HepG2 (cell line): ENCODE measurements around the gene RIMBP2. TPM values are rescaled to one million over a fixed set of nuclear protein-coding genes. Genes with fewer than 3 reads are reported as not detected.

Source experiments
- ATAC-seq: fragments of 200-7000 bp; cut with Tn5 transposase; 3 replicates; pipeline ENCODE4 v1.9.1; 2020; ENCODE audit warnings: mild to moderate bottlenecking, moderate library complexity
- BruUV-seq: library from RNA; stranded (reverse); fragments of 400-500 nt; replicated peaks from 2 replicates; lab custom pipeline; 2021; lab: Mats Ljungman, UMichigan
- CTCF ChIA-PET: fragments of 300-600 bp; formaldehyde crosslinking; extraction: SDS; loops from one replicate; lab custom pipeline; 2021; ENCODE audit warnings: low total read pairs, inconsistent platforms, low intra/inter-chr PET ratio; lab: Yijun Ruan, JAX
- POLR2A ChIA-PET: fragments of 350-600 bp; sonication (Branson Sonifier 250); formaldehyde crosslinking; loops from one replicate; lab custom pipeline; 2020; ENCODE audit warnings: antibody characterized with exemption, inconsistent platforms; lab: Yijun Ruan, JAX
- DNase-seq: peaks from one replicate; pipeline ENCODE4 v3.0.0-alpha.2; 2015; ENCODE audit warnings: low spot score
- FAIRE-seq: peaks from 3 replicates; lab custom pipeline; 2011; peaks lifted over from hg19 to GRCh38; lab: Jason Lieb, UNC
- H2AFZ ChIP-seq: one replicate; pipeline ENCODE4 v1.6.1; 2011; ENCODE audit warnings: low read length, inconsistent platforms
- H3K27ac ChIP-seq: fragments of 300-600 bp; 3 replicates; pipeline ENCODE4 v1.8.0; 2011; ENCODE audit warnings: mixed run types, mild to moderate bottlenecking, mixed read lengths, low read length, inconsistent platforms; ENCODE audit not compliant: insufficient read depth; ENCODE audit errors: extremely low read length
- H3K27me3 ChIP-seq, 2 experiments: fragments of 200-600 bp in 1 of 2; 2 replicates in 1 of 2; 3 replicates in 1 of 2; pipeline versions ENCODE4 v1.6.0 to v1.8.0; 2011; ENCODE audit warnings: low read length in 2 of 2, mild to moderate bottlenecking in 2 of 2, moderate library complexity in 2 of 2, inconsistent platforms in 1 of 2; ENCODE audit not compliant: insufficient read depth in 2 of 2, control insufficient read depth in 1 of 2
- H3K36me3 ChIP-seq, 2 experiments: fragments of 200-600 bp in 1 of 2; replicated peaks in 1 of 2; 2 replicates in 1 of 2; 3 replicates in 1 of 2; pipeline versions ENCODE4 v1.5.1 to v1.8.0; 2011; ENCODE audit warnings: low read length in 2 of 2, inconsistent platforms in 1 of 2; ENCODE audit not compliant: insufficient read depth in 2 of 2, control insufficient read depth in 1 of 2
- H3K4me1 ChIP-seq: 2 replicates; pipeline ENCODE4 v1.5.1; 2012; ENCODE audit warnings: low read length, inconsistent platforms; ENCODE audit not compliant: insufficient read depth
- H3K4me2 ChIP-seq: 2 replicates; pipeline ENCODE4 v1.6.0; 2011; ENCODE audit warnings: low read depth, low read length, inconsistent platforms
- H3K4me3 ChIP-seq, 3 experiments: fragments of 200-600 bp in 1 of 3; sonication (generic), shearing (Covaris generic) in 1 of 3; replicated peaks in 1 of 3; 2 replicates each; pipeline ENCODE4 v1.5.1; 2011 to 2016; ENCODE audit warnings: low read length in 3 of 3, inconsistent platforms in 2 of 3, low read depth in 2 of 3, mild to moderate bottlenecking in 2 of 3, control low read depth in 1 of 3, mixed read lengths in 1 of 3; ENCODE audit not compliant: insufficient read depth in 1 of 3
- H3K79me2 ChIP-seq: one replicate; pipeline ENCODE4 v1.6.1; 2011; ENCODE audit warnings: low read length, inconsistent platforms; ENCODE audit not compliant: insufficient read depth
- H3K9ac ChIP-seq: 2 replicates; pipeline ENCODE4 v1.6.0; 2011; ENCODE audit warnings: mild to moderate bottlenecking, low read depth, low read length, inconsistent platforms; ENCODE audit not compliant: insufficient read depth
- H3K9me3 ChIP-seq: 2 replicates; pipeline ENCODE4 v1.5.1; 2012; ENCODE audit warnings: mild to moderate bottlenecking, low read length
- H4K20me1 ChIP-seq: 2 replicates; pipeline ENCODE4 v1.6.0; 2011; ENCODE audit warnings: inconsistent platforms, mild to moderate bottlenecking, low read length, moderate library complexity; ENCODE audit not compliant: insufficient read depth
- ARHGAP35 ChIP-seq: sonication (generic); formaldehyde crosslinking; IDR thresholded peaks from 2 replicates; pipeline ENCODE4 v1.9.0; 2022; ENCODE audit warnings: mild to moderate bottlenecking, inconsistent platforms, moderate library complexity, missing genetic modification reagents, borderline replicate concordance
- NFYC ChIP-seq: IDR thresholded peaks from 2 replicates; pipeline ENCODE4 v1.6.1; 2016; ENCODE audit warnings: missing genetic modification reagents, missing compliant biosample characterization
- PCBP1 ChIP-seq: fragments of 200-400 bp; formaldehyde crosslinking; IDR thresholded peaks from 2 replicates; pipeline ENCODE4 v1.6.1; 2017; ENCODE audit warnings: mild to moderate bottlenecking, low read depth, low read length, borderline replicate concordance
- SKI ChIP-seq: fragments of 450-650 bp; IDR thresholded peaks from one replicate; pipeline ENCODE4 v1.6.1; 2018; ENCODE audit warnings: mild to moderate bottlenecking; ENCODE audit not compliant: partially characterized antibody
- ZNF430 ChIP-seq: sonication (generic); formaldehyde crosslinking; IDR thresholded peaks from 2 replicates; pipeline ENCODE4 v1.9.0; 2021; ENCODE audit warnings: mild to moderate bottlenecking, missing genetic modification reagents
- ZNF562 ChIP-seq: sonication (generic); formaldehyde crosslinking; IDR thresholded peaks from 2 replicates; pipeline ENCODE4 v1.8.0; 2022; ENCODE audit warnings: missing genetic modification reagents, borderline replicate concordance
- WGBS: methylation state at CpG from one replicate; pipeline ENCODE4 v1.1.6; 2017; ENCODE audit warnings: low lambda C conversion rate; 5-methylcytosine and 5-hydroxymethylcytosine counted together
- in situ Hi-C: cut with HindIII; loops from 2 replicates; pipeline ENCODE4 v1.10.0; 2017; ENCODE audit warnings: low pct_unique_long_range_greater_than_20kb; ENCODE audit not compliant: extremely low pct_ligation_motif_present
- intact Hi-C: fragments of 100-400 bp; cut with micrococcal nuclease; formaldehyde crosslinking; loops from one replicate; pipeline ENCODE4 v1.10.0; 2022; ENCODE audit not compliant: unreplicated experiment
- polyA plus RNA-seq, 8 experiments: library from polyadenylated mRNA; depleted of rRNA in 3 of 8; stranded (reverse) in 7 of 8; unstranded in 1 of 8; fragments of >200 nt; fragmentation: Illumina TruSeq in 4 of 8; extraction: Trizol in 4 of 8; gene quantifications; 2 replicates each; pipeline versions ENCODE4 v1.2.1 to v1.2.3, GENCODE V29; 2011 to 2016; ENCODE audit warnings: low read depth in 4 of 8, missing spikeins in 1 of 8, mixed read lengths in 1 of 8; ENCODE audit not compliant: insufficient read depth in 1 of 8
- total RNA-seq, 5 experiments: library from RNA; depleted of rRNA; stranded (reverse); fragments of >200 nt; fragmentation: Illumina TruSeq; extraction: Trizol; gene quantifications; 2 replicates each; pipeline ENCODE4 v1.2.3, GENCODE V29; 2016; ENCODE audit warnings: low read depth in 1 of 5
- TF ChIP-seq, protein P1 (sequence below), 2 experiments: sonication (generic) in 1 of 2; formaldehyde crosslinking in 1 of 2; IDR thresholded peaks; 2 replicates each; pipeline versions ENCODE4 v1.4.0 to v1.6.1; 2018 to 2020; ENCODE audit warnings: missing genetic modification reagents in 2 of 2, borderline replicate concordance in 1 of 2, low read depth in 1 of 2, mild to moderate bottlenecking in 1 of 2, missing biosample characterization in 1 of 2
- TF ChIP-seq, protein P2 (sequence below): sonication (generic); formaldehyde crosslinking; IDR thresholded peaks from 2 replicates; pipeline ENCODE4 v1.4.0; 2020; ENCODE audit warnings: missing genetic modification reagents

The RIMBP2 gene
- total and polyA plus RNA-seq, 2 of the 13 experiments (the other 11 are each of a cell fraction or from before 2014, with no cell fraction given), result 0.03 TPM; not detected in 1

DNA sequence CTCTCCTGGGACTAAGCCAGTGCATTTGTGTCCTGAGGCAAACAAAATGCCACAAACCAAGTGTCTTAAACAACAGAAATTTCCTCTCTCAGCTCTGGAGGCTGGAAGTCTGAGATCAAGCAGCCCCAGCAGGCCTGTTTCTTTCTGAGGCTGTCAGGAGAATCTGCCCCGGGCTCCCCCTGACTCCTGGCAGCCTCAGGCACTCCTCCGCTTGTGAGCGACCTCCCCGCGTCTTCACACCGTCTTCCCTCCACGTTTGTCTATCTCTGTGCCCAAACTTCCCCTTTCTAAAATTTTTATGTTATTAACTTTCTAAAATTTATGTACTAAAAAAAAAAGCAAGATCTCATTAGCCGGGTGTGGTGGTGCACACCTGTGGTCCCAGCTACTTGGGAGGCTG, 59.7 kb downstream of the RIMBP2 start:
- no peaks in the 10 kb centered on the region for H3K9me3 ChIP-seq
- no peaks in the 10 kb centered on the region for H3K4me1 ChIP-seq
- ATAC-seq (no peak), DNase-seq (no peak), FAIRE-seq (no peak)
- TF ChIP-seq ARHGAP35 (CRISPR knock-in tag), result no peak
- TF ChIP-seq NFYC, result no peak
- TF ChIP-seq, protein P1, sequence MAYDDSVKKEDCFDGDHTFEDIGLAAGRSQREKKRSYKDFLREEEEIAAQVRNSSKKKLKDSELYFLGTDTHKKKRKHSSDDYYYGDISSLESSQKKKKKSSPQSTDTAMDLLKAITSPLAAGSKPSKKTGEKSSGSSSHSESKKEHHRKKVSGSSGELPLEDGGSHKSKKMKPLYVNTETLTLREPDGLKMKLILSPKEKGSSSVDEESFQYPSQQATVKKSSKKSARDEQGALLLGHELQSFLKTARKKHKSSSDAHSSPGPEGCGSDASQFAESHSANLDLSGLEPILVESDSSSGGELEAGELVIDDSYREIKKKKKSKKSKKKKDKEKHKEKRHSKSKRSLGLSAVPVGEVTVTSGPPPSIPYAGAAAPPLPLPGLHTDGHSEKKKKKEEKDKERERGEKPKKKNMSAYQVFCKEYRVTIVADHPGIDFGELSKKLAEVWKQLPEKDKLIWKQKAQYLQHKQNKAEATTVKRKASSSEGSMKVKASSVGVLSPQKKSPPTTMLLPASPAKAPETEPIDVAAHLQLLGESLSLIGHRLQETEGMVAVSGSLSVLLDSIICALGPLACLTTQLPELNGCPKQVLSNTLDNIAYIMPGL (CRISPR knock-in tag; IDR thresholded peaks at IDR 0.05; ENCODE audit: borderline replicate concordance in 1 of 2, low read depth in 1 of 2), result no peak
- TF ChIP-seq ZNF430 (CRISPR knock-in tag), result no peak
- no peak for TF ChIP-seq PCBP1
- no peaks in the 10 kb centered on the region for H4K20me1 ChIP-seq
- intact Hi-C loops (no loop called here), in situ Hi-C loops (no loop called here)
- H3K4me3 ChIP-seq, result no peak overlapping the region
- no peak overlapping the region for H3K9ac ChIP-seq
- H3K79me2 ChIP-seq, result no peaks in the 10 kb centered on the region
- no peak overlapping the region for H3K27ac ChIP-seq
- no peak overlapping the region for H2AFZ ChIP-seq
- no peak overlapping the region for H3K4me2 ChIP-seq
- ChIA-PET CTCF (no interaction called here), POLR2A (no interaction called here)
- 37% methylated on average over 8 of the region's 8 CpGs for WGBS
- no TSS peak for BruUV-seq
- no peaks in the 10 kb centered on the region for H3K36me3 ChIP-seq
- H3K27me3 ChIP-seq, result peaks cover 2 to 10% of the 10 kb centered on the region in 2 experiments; a peak in 3 of 5 replicates

DNA sequence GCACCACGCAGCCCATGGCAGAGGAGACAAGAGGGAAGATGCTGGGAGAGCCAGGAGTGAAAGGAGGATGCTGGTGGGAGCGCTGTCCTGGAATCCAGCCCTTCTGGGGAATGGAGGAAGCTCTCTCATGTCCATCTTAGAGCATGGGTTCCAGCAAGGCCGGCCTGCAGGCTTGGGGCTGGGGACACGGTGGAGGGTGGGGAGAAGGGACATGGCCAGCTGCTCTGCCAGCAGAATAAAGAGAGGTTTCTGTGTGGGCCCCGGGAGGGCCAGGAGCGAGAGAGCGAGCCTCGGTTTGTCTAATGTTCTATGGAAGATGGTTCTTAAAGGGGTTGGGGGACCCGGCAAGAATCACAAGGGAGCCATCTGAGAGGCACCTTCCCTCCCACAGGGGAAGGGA, 60.2 kb downstream of the RIMBP2 start:
- POLR2A ChIA-PET, result no interaction called here
- no TSS peak for BruUV-seq
- H3K79me2 ChIP-seq, result no peaks in the 10 kb centered on the region

More for the DNA sequence above, 60.2 kb downstream of the RIMBP2 start:
- H3K4me1 ChIP-seq, result no peaks in the 10 kb centered on the region
- peaks cover 2 to 15% of the 10 kb centered on the region in 2 experiments; a peak in 3 of 5 replicates for H3K27me3 ChIP-seq
- TF ChIP-seq, protein P2, sequence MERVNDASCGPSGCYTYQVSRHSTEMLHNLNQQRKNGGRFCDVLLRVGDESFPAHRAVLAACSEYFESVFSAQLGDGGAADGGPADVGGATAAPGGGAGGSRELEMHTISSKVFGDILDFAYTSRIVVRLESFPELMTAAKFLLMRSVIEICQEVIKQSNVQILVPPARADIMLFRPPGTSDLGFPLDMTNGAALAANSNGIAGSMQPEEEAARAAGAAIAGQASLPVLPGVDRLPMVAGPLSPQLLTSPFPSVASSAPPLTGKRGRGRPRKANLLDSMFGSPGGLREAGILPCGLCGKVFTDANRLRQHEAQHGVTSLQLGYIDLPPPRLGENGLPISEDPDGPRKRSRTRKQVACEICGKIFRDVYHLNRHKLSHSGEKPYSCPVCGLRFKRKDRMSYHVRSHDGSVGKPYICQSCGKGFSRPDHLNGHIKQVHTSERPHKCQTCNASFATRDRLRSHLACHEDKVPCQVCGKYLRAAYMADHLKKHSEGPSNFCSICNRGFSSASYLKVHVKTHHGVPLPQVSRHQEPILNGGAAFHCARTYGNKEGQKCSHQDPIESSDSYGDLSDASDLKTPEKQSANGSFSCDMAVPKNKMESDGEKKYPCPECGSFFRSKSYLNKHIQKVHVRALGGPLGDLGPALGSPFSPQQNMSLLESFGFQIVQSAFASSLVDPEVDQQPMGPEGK (CRISPR knock-in tag), result no peak
- TF ChIP-seq SKI, result no peak
- no peak for TF ChIP-seq ZNF562 (CRISPR knock-in tag)
- TF ChIP-seq, all 625 proteins: peak for 0
- DNase-seq, result no peak
- H3K27ac ChIP-seq, result no peak overlapping the region
- no peak for ATAC-seq
- H2AFZ ChIP-seq, result no peak overlapping the region
- no peak overlapping the region for H3K9ac ChIP-seq
- H3K9me3 ChIP-seq, result no peaks in the 10 kb centered on the region
- intact Hi-C loops, result no loop called here
- CTCF ChIA-PET, result no interaction called here
- no peaks in the 10 kb centered on the region for H4K20me1 ChIP-seq
- no peak overlapping the region for H3K4me3 ChIP-seq
- WGBS, result 3% methylated on average over 9 of the region's 9 CpGs
- FAIRE-seq, result no peak
- no peaks in the 10 kb centered on the region for H3K36me3 ChIP-seq
- in situ Hi-C loops, result no loop called here
- H3K4me2 ChIP-seq, result no peak overlapping the region
